Neutrophil (primary cell): Measurements from ENCODE around the gene RTN4.
"Not testable (repeated sequence)": the region's sequence is repeated elsewhere in the genome, so short reads cannot be mapped to it uniquely, and the experiment has no call there.

Experiments used
- H3K27ac ChIP-seq: fragments of 200-600 bp; sonication (generic); 2 replicates; pipeline ENCODE4 v1.5.1; 2016; ENCODE audit warnings: mild to moderate bottlenecking, moderate library complexity
- H3K27me3 ChIP-seq: fragments of 200-600 bp; sonication (generic); 2 replicates; pipeline ENCODE4 v1.6.0; 2016; ENCODE audit warnings: mild to moderate bottlenecking
- H3K36me3 ChIP-seq: fragments of 200-600 bp; sonication (generic); 2 replicates; pipeline ENCODE4 v1.5.1; 2017
- H3K4me1 ChIP-seq, 2 experiments: fragments of 200-600 bp in 1 of 2; sonication (generic) in 1 of 2; 1 replicate in 1 of 2; 2 replicates in 1 of 2; pipeline versions ENCODE4 v1.5.1 to v1.6.1; 2013 to 2016; ENCODE audit warnings: low read depth in 1 of 2, low read length in 1 of 2, mild to moderate bottlenecking in 1 of 2, moderate library complexity in 1 of 2; ENCODE audit not compliant: control insufficient read depth in 1 of 2, insufficient read depth in 1 of 2
- H3K4me3 ChIP-seq, 2 experiments: fragments of 200-600 bp in 1 of 2; sonication (generic) in 1 of 2; 1 replicate in 1 of 2; 2 replicates in 1 of 2; pipeline ENCODE4 v1.5.1; 2013 to 2016; ENCODE audit warnings: low read depth in 1 of 2, low read length in 1 of 2, mild to moderate bottlenecking in 1 of 2, moderate library complexity in 1 of 2
- H3K9me3 ChIP-seq: fragments of 200-600 bp; sonication (generic); 2 replicates; pipeline ENCODE4 v1.5.1; 2016
- CTCF ChIP-seq: fragments of 200-600 bp; sonication (generic); IDR thresholded peaks from 2 replicates; pipeline ENCODE4 v1.5.1; 2016; ENCODE audit warnings: antibody characterized with exemption

The RTN4 gene

GRCh38 chr2:55056024-55056521 is 5.8 kb upstream of the RTN4 start:
- Histone ChIP-seq H3K27me3 (no peaks in the 10 kb centered on the region), H3K36me3 (no peaks in the 10 kb centered on the region), H3K9me3 (no peaks in the 10 kb centered on the region), H3K27ac (no peak overlapping the region), H3K4me1 (peaks cover 16 to 18% of the 10 kb centered on the region in 2 experiments), H3K4me3 (no peak overlapping the region)
- TF ChIP-seq CTCF: no peak

- H3K4me3 ChIP-seq: no peak overlapping the region
- no peaks in the 10 kb centered on the region for H3K36me3 ChIP-seq
- no peaks in the 10 kb centered on the region for H3K9me3 ChIP-seq
- peaks cover 21 to 22% of the 10 kb centered on the region in 2 experiments for H3K4me1 ChIP-seq
- H3K27me3 ChIP-seq: no peaks in the 10 kb centered on the region
- no peak overlapping the region for H3K27ac ChIP-seq
- TF ChIP-seq CTCF: no peak
Observed at GRCh38 chr2:55054106-55054875, 4.0 kb upstream of the RTN4 start.

DNA sequence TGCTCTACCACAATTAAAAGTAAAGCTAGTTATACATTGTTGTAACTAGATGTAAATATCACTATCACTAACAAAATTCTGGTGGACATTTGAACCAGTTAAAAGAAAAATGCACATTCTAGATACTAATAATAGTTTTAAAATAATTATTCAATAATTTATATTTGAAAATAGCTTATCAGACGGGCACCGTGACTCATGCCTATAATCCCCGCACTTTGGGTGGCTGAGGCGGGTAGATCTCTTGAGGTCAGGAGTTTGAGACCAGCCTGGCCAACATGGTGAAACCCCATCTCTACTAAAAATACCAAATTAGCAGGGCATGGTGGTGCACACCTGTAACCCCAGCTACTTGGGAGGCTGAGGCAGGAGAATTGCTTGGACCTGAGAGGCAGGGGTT is 3.0 kb upstream of the RTN4 start:
- H3K4me1 ChIP-seq: peaks cover 26 to 30% of the 10 kb centered on the region in 2 experiments
- H3K9me3 ChIP-seq, H3K27me3 ChIP-seq, H3K36me3 ChIP-seq, H3K27ac ChIP-seq, H3K4me3 ChIP-seq: not testable (repeated sequence)

DNA sequence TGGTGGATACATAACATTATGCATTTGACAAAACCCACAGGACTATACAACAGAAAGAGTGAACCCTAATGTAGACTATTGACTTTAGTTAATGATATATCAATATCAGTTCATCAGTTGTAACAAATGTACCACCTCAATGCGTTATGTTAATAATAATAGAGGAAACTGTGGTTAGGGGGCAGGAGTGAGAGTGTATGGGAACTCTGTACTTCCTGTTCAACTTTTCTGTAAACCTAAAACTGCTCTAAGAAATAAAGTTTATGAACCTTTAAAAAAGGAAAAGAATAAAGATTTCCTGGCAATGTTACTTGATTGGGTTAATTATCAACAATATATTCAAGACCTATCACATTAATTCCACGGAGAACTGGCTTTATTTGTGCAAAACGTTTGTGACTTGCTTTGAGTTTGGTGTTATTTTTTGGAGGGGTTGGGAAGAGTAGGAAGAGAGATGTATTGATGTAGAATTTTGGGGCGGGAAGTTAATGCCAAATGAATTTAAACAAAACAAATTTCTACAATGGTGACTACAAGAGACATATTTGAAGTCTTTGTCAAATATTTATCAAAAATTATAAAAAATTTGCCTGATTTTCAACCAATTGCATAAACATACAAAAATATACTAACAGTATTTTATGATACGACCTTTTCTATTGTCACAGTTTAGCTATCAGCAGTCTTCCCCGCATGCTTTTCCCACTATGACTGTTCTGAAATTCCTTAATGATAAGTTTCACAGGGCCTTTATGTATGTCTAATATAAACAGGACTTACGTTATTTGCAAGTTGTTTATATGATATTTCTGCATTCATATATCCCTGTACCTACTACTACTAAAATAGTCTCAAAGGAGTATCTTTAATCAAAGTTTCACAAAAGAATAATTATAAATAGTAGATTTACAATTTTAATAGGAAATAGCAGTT is 2.1 kb upstream of the RTN4 start:
- Histone ChIP-seq H3K27me3 (no peaks in the 10 kb centered on the region), H3K36me3 (no peaks in the 10 kb centered on the region), H3K9me3 (no peaks in the 10 kb centered on the region), H3K27ac (peak overlapping the region; percentile 97), H3K4me1 (peaks cover 35 to 39% of the 10 kb centered on the region in 2 experiments), H3K4me3 (no peak overlapping the region)
- no peak for TF ChIP-seq CTCF

- no peaks in the 10 kb centered on the region for H3K36me3 ChIP-seq
- peaks cover 46 to 50% of the 10 kb centered on the region in 2 experiments for H3K4me1 ChIP-seq
- H3K27ac ChIP-seq: peak overlapping the region; percentile 97
- TF ChIP-seq CTCF: no peak
- no peaks in the 10 kb centered on the region for H3K27me3 ChIP-seq
- H3K9me3 ChIP-seq: no peaks in the 10 kb centered on the region
- peak overlapping the region; percentile 93 to 100 for H3K4me3 ChIP-seq
Observed at GRCh38 chr2:55051026-55051866, 995 bp upstream of the RTN4 start.
